ENCODE data around the gene ERMP1.

ERMP1 gene

DNA sequence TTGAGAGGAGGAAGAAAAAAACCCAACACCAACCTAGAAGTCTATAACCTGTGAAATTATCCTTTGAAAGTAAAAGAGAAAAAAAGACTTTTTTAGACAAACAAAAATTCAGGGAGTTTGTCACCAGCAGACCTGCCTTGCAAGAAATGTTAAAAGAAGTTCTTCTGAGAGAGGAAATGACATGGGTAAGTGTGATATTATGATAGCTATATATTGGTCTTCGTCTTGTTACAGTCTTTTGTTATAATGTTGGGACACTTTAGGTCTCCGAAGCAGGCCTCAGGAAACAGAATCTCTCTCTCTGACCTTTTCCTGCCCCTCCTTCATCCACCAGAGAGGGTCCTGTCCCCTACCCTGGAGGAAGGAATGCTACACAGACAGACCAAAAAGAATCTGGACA, 41.1 kb upstream of the ERMP1 start:
- ChIA-PET CTCF (interaction anchor here (1.7 to 10.4 kb wide), 2 partner anchors 12 to 41 kb away, joined by 6 to 69 read pairs; partner anchors contain the start of gene ERMP1), POLR2A (no interaction called here)
- TF ChIP-seq, protein P1, sequence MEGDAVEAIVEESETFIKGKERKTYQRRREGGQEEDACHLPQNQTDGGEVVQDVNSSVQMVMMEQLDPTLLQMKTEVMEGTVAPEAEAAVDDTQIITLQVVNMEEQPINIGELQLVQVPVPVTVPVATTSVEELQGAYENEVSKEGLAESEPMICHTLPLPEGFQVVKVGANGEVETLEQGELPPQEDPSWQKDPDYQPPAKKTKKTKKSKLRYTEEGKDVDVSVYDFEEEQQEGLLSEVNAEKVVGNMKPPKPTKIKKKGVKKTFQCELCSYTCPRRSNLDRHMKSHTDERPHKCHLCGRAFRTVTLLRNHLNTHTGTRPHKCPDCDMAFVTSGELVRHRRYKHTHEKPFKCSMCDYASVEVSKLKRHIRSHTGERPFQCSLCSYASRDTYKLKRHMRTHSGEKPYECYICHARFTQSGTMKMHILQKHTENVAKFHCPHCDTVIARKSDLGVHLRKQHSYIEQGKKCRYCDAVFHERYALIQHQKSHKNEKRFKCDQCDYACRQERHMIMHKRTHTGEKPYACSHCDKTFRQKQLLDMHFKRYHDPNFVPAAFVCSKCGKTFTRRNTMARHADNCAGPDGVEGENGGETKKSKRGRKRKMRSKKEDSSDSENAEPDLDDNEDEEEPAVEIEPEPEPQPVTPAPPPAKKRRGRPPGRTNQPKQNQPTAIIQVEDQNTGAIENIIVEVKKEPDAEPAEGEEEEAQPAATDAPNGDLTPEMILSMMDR (IDR thresholded peaks at IDR 0.05; ENCODE audit: insufficient read depth, low read length, missing control alignments), result no peak
- DNase-seq (ENCODE audit: low read depth, low spot score), result no peak
- no peak overlapping the region for H3K4me3 ChIP-seq (ENCODE audit: low read depth, low read length)

DNA sequence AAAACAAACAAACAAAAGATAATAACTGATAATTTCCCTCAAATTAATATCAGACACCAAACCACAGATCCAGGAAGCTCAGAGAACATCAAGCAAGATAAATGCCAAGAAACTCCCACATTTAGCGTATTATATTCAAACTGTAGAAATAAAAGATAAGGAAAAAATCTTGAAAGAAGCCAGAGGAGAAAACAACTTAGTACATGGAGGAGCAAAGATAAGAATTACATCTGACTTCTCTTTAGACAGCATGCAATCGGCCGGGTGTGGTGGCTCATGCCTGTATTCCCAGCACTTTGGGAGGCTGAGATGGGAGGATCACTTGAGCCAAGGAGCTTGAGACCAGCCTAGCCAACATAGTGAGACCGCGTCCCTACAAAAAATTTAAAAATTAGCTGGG, 40.5 kb upstream of the ERMP1 start:
- DNase-seq (ENCODE audit: low read depth, low spot score), result no peak
- CTCF ChIA-PET, result interaction anchor here (1.7 to 10.4 kb wide), 2 partner anchors 12 to 40 kb away, joined by 6 to 69 read pairs; partner anchors contain the start of gene ERMP1
- no peak overlapping the region for H3K4me3 ChIP-seq (ENCODE audit: low read depth, low read length)
- TF ChIP-seq, protein P1 (IDR thresholded peaks at IDR 0.05; ENCODE audit: insufficient read depth, low read length, missing control alignments), result no peak
- POLR2A ChIA-PET, result no interaction called here

DNA sequence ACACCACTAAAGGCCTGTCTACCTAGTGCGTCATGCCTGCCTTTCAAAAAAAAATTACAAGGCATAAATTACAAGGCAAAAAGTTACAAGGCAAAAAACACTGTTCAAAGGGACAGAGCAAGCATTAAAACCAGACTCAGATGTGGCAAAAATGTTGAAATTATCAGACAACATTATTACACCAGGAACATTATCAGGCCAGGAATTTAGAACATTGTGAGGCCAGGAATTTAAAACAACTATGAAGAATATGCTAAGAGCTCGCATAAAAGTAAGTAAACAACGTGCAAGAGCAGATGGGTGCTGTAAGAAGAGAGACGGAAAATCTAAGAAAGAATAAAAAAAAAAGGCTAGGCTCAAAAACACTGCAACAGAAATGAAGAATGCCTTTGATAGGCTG, 39.6 kb upstream of the ERMP1 start:
- ChIA-PET CTCF (interaction anchor here (1.7 to 10.4 kb wide), 3 partner anchors 10 to 434 kb away, joined by 4 to 69 read pairs (median 6); no protein-coding TSS in a partner anchor), POLR2A (no interaction called here)
- H3K4me3 ChIP-seq (ENCODE audit: low read depth, low read length), result no peak overlapping the region
- TF ChIP-seq, protein P1 (IDR thresholded peaks at IDR 0.05; ENCODE audit: insufficient read depth, low read length, missing control alignments), result no peak
- peak; percentile 4 for DNase-seq (ENCODE audit: low read depth, low spot score)

DNA sequence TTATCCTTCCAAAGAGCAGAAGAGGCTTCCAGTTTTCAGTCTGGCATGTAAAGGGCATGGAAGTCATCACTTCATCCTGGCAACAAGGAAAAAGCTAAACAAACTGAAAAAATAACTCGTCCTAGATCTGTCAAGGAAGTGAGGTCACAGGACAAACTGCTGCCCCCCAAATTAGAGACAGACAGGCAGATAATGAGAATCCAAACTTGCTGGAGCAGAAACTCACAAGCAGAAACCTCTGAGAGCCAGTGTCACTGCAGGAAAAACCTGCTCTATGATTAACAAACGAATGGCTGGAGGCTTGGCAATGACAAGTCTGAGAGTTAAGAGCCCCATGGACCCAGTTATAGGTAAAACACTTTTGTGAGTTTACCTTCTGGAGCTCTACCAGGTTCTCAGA, 38.9 kb upstream of the ERMP1 start:
- ChIA-PET CTCF (interaction anchor here (1.7 to 10.4 kb wide), 3 partner anchors 10 to 434 kb away, joined by 4 to 69 read pairs (median 6); no protein-coding TSS in a partner anchor), POLR2A (no interaction called here)
- TF ChIP-seq, protein P1 (IDR thresholded peaks at IDR 0.05; ENCODE audit: insufficient read depth, low read length, missing control alignments), result no peak
- DNase-seq (ENCODE audit: low read depth, low spot score), result no peak
- H3K4me3 ChIP-seq (ENCODE audit: low read depth, low read length), result no peak overlapping the region

DNA sequence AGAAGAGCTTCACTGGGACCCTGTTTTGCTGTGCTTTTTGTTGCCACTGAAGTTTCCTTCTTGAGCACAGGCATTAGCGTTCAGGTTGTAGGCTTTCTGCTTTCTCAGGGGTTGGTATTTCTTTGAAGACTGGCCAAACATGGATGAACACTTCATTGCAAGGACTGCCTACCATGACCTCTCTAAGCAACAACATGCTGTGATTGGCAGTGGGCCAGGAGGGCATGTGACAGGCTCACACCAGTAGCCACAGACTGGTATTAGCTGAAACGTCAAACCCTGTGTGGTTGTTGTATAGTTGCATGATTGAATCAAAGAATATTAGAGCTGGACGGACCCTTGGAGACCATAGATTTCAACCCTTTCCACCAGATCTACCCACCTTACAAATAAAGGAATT, 37.8 kb upstream of the ERMP1 start:
- TF ChIP-seq, protein P1 (IDR thresholded peaks at IDR 0.05; ENCODE audit: insufficient read depth, low read length, missing control alignments), result no peak
- ChIA-PET CTCF (interaction anchor here (2.8 to 10.4 kb wide), 2 partner anchors 15 to 435 kb away, joined by 6 to 69 read pairs; no protein-coding TSS in a partner anchor), POLR2A (no interaction called here)
- no peak for DNase-seq (ENCODE audit: low read depth, low spot score)
- no peak overlapping the region for H3K4me3 ChIP-seq (ENCODE audit: low read depth, low read length)

DNA sequence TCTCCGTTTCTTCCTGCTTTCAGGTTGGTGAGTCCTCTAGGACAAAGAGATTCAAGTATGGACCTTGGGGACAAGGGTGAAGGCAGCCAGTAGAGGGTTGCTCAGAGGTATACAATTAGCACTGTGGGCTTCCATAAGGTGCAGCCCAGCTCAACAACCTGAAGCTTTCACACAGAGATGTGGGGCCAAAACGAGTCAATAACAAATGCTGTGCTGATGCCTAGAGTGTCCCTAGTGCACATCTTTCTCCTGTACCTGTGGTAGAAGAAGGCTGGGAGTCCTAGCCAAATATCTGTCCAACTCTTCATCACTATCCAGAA, 37.1 kb upstream of the ERMP1 start:
- no peak for DNase-seq (ENCODE audit: low read depth, low spot score)
- TF ChIP-seq, protein P1 (IDR thresholded peaks at IDR 0.05; ENCODE audit: insufficient read depth, low read length, missing control alignments), result no peak
- H3K4me3 ChIP-seq (ENCODE audit: low read depth, low read length), result no peak overlapping the region
- ChIA-PET POLR2A (no interaction called here), CTCF (interaction anchor here (1.5 to 10.4 kb wide), 3 partner anchors 16 to 436 kb away, joined by 4 to 69 read pairs (median 6); no protein-coding TSS in a partner anchor)

All from AG04449 (cell line).